GM18505 (cell line): ENCODE measurements around the gene SORCS1.

Experiments
- ATAC-seq: cut with Tn5 transposase; IDR thresholded peaks from one replicate; pipeline ENCODE4 v1.9.1; 2021; ENCODE audit not compliant: unreplicated experiment
- POLR2A ChIP-seq: IDR thresholded peaks from 4 replicates; pipeline ENCODE4 v1.6.1; 2011; ENCODE audit warnings: borderline replicate concordance; ENCODE audit not compliant: insufficient read depth, insufficient read length; ENCODE audit errors: extremely low read depth

The SORCS1 gene

GRCh38 chr10:106956216-106956915, 208.1 kb downstream of the SORCS1 start:
- no peak for ATAC-seq
- TF ChIP-seq POLR2A: no peak

- ATAC-seq: no peak
- no peak for TF ChIP-seq POLR2A
These were observed 209.4 kb downstream of the SORCS1 start for GRCh38 chr10:106955133-106955532.

DNA sequence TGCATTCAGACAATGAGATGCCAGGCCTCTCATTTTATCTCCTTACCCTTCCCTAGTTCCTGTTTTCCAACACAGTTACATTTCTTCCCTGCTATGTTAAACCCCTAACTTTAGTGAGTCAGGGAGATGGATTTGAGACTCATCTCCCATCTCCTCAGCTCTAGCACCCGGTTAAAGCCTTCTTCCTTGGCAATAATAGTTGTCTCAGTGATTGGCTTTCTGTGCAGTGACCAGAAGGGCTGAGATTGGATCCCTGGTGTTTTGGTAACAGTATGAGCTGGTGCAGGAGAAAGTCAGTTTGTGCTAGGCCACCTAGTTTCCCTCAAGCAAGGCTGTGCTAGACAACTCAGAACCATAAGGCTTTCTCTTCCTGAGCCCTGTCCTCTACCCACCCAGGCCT, 212.5 kb downstream of the SORCS1 start:
- no peak for ATAC-seq
- TF ChIP-seq POLR2A: no peak

GRCh38 chr10:106949680-106950478, 214.6 kb downstream of the SORCS1 start:
- ATAC-seq: no peak

DNA sequence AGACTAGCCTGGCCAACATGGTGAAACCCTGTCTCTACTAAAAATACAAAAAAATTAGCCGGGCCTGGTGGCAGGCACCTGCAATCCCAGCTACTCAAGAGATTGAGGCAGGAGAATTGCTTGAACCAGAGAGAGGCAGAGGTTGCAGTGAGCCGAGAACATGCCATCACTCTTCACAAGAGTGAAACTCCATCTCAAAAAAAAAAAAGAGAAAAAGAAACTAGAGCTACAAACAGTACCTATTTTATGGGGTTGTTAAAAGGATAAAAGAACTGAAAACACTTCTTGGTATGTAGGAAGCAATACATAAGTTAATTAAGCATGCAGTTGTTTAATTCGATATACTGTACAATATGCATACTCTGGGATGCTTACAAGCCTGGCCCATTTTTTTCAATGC, 216.9 kb downstream of the SORCS1 start:
- ATAC-seq: no peak
- no peak for TF ChIP-seq POLR2A

More at GRCh38 chr10:106949680-106950478, 214.6 kb downstream of the SORCS1 start:
- TF ChIP-seq POLR2A: no peak

- no peak for TF ChIP-seq POLR2A
- no peak for ATAC-seq
These were observed 222.4 kb downstream of the SORCS1 start for GRCh38 chr10:106942035-106942662.

GRCh38 chr10:106941297-106942034, 223.0 kb downstream of the SORCS1 start:
- TF ChIP-seq POLR2A: no peak
- no peak for ATAC-seq

- no peak for ATAC-seq
- TF ChIP-seq POLR2A: no peak
These were observed 226.0 kb downstream of the SORCS1 start for GRCh38 chr10:106938513-106938912.

- TF ChIP-seq POLR2A: no peak
- peak; percentile 70 for ATAC-seq
These were observed 228.5 kb downstream of the SORCS1 start for GRCh38 chr10:106935978-106936451.

GRCh38 chr10:106931853-106932249, 232.7 kb downstream of the SORCS1 start:
- TF ChIP-seq POLR2A: no peak
- ATAC-seq: no peak

GRCh38 chr10:106931159-106931852, 233.2 kb downstream of the SORCS1 start:
- TF ChIP-seq POLR2A: no peak
- peak; percentile 69 for ATAC-seq

DNA sequence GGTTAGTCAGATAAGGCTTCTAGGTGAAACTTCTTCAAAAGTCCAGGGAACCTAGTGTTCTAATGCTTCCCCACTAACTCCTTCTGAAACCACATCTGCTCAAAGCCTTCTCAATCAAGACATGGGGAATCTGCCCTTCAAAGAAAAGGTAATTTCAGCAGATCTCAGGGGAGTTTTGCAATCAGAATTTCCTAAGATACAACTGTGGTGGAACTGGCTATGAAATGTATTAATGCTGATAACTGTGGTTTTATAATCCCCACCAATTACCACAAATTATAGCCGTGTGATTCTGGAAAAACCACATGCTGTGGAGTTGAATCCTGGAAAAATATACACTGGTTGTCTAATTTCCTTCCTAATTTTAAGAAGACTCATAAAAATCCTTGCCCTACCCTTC, 233.8 kb downstream of the SORCS1 start:
- ATAC-seq: no peak
- TF ChIP-seq POLR2A: no peak
